Liver (tissue), 3 donors: Measurements from ENCODE around the gene FBXL15.
A peak's percentile ranks its signal among the peaks of the same experiment; 100 is the strongest.

Experiments used
- FOXA1 ChIP-seq: IDR thresholded peaks from 2 replicates; pipeline ENCODE4 v1.6.1; 2016; ENCODE audit warnings: antibody characterized with exemption
- GABPA ChIP-seq, 2 donors: IDR thresholded peaks in 1 of 2; conservative IDR thresholded peaks in 1 of 2; 2 replicates each; pipeline ENCODE4 v1.6.1; 2016; ENCODE audit warnings: antibody characterized with exemption in 2 of 2, mild to moderate bottlenecking in 1 of 2, moderate library complexity in 1 of 2
- HNF4A ChIP-seq, 2 donors: conservative IDR thresholded peaks; 2 replicates each; pipeline ENCODE4 v1.6.1; 2016; ENCODE audit warnings: antibody characterized with exemption in 2 of 2, mild to moderate bottlenecking in 2 of 2
- JUND ChIP-seq, 2 donors: IDR thresholded peaks; 2 replicates each; pipeline ENCODE4 v1.6.1; 2016; ENCODE audit warnings: antibody characterized with exemption in 2 of 2
- RAD21 ChIP-seq, 2 donors: IDR thresholded peaks; 2 replicates each; pipeline ENCODE4 v1.6.1; 2016; ENCODE audit warnings: antibody characterized with exemption in 2 of 2, mild to moderate bottlenecking in 2 of 2
- RXRA ChIP-seq, 2 donors: IDR thresholded peaks; 2 replicates each; pipeline ENCODE4 v1.6.1; 2017 to 2018; ENCODE audit warnings: antibody characterized with exemption in 2 of 2, mild to moderate bottlenecking in 1 of 2
- SP1 ChIP-seq: IDR thresholded peaks from 2 replicates; pipeline ENCODE4 v1.6.1; 2018; ENCODE audit warnings: antibody characterized with exemption, mild to moderate bottlenecking
- TAF1 ChIP-seq: conservative IDR thresholded peaks from 2 replicates; pipeline ENCODE4 v1.6.1; 2016; ENCODE audit warnings: antibody characterized with exemption, mild to moderate bottlenecking
- YY1 ChIP-seq: IDR thresholded peaks from 2 replicates; pipeline ENCODE4 v1.6.1; 2016; ENCODE audit warnings: antibody characterized with exemption, mild to moderate bottlenecking
- TF ChIP-seq, protein P1 (sequence below): fragments of 150-350 bp; IDR thresholded peaks from 2 replicates; pipeline ENCODE4 v1.5.1; 2017; ENCODE audit warnings: improper control_type of control experiment, low read depth, low read length; ENCODE audit not compliant: missing input control
- TF ChIP-seq, protein P2 (sequence below): IDR thresholded peaks from 2 replicates; pipeline ENCODE4 v1.6.1; 2016; ENCODE audit warnings: antibody characterized with exemption
- TF ChIP-seq, protein P3 (sequence below): IDR thresholded peaks from 2 replicates; pipeline ENCODE4 v1.6.1; 2016; ENCODE audit warnings: antibody characterized with exemption
- TF ChIP-seq, protein P4 (sequence below): IDR thresholded peaks from 2 replicates; pipeline ENCODE4 v1.6.1; 2016; ENCODE audit warnings: antibody characterized with exemption
- TF ChIP-seq, protein P5 (sequence below): IDR thresholded peaks from 2 replicates; pipeline ENCODE4 v1.6.1; 2016; ENCODE audit warnings: antibody characterized with exemption, mild to moderate bottlenecking
- donor health status: healthy.
- donor health status: healthy.

DNA sequence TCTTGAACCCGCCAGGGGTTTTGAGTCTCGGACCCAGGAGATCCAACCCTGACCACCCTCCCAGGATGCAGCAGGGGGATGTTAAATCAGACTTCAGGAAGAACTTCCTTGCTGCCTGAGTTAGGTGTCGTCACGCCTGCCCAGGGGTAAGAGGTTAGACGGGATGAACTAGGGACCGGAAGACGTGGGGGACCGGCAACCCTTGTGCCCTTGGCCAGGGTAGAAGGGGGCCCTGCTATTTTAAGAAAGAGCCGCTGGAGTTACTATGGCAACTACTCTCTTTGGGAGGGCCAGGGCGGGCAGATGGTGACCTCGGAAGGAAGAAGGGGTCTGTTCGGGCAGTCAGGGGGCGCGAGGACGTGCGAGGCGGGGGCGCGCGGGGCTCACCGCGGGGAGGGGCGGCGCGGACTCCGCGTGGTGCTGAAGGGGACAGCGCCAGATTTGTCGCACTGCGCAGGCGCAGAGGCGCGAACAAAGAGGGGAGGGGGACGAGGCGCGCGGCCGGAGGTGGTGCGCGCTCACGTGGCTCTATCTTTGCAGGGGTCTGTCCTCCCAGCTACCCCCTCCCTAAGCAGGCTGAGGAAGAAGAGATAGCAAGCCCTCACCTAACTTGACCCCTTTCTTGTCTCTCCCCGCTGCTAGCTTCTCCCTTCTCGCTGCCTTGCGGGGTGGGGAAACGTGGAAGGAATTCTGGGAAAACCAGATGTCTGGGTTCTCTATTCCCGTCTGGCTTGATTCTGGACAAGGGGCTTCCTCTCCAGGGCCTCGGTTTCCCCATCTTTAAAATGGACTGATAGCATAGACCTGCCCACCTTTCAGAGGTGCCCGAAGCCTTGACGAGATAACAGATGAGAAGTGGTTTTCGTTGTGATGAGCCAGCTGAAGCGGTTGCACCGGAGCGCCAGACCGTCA is 1.1 kb upstream of the FBXL15 start:
- TF ChIP-seq, protein P1, sequence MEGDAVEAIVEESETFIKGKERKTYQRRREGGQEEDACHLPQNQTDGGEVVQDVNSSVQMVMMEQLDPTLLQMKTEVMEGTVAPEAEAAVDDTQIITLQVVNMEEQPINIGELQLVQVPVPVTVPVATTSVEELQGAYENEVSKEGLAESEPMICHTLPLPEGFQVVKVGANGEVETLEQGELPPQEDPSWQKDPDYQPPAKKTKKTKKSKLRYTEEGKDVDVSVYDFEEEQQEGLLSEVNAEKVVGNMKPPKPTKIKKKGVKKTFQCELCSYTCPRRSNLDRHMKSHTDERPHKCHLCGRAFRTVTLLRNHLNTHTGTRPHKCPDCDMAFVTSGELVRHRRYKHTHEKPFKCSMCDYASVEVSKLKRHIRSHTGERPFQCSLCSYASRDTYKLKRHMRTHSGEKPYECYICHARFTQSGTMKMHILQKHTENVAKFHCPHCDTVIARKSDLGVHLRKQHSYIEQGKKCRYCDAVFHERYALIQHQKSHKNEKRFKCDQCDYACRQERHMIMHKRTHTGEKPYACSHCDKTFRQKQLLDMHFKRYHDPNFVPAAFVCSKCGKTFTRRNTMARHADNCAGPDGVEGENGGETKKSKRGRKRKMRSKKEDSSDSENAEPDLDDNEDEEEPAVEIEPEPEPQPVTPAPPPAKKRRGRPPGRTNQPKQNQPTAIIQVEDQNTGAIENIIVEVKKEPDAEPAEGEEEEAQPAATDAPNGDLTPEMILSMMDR: no peak
- no peak for TF ChIP-seq GABPA (IDR thresholded peaks at IDR 0.05 in 1 of 2, conservative IDR thresholded peaks at IDR 0.05 in 1 of 2)
- no peak for TF ChIP-seq TAF1
- no peak for TF ChIP-seq YY1
- TF ChIP-seq, protein P2, sequence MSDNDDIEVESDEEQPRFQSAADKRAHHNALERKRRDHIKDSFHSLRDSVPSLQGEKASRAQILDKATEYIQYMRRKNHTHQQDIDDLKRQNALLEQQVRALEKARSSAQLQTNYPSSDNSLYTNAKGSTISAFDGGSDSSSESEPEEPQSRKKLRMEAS: no peak
- TF ChIP-seq, protein P3, sequence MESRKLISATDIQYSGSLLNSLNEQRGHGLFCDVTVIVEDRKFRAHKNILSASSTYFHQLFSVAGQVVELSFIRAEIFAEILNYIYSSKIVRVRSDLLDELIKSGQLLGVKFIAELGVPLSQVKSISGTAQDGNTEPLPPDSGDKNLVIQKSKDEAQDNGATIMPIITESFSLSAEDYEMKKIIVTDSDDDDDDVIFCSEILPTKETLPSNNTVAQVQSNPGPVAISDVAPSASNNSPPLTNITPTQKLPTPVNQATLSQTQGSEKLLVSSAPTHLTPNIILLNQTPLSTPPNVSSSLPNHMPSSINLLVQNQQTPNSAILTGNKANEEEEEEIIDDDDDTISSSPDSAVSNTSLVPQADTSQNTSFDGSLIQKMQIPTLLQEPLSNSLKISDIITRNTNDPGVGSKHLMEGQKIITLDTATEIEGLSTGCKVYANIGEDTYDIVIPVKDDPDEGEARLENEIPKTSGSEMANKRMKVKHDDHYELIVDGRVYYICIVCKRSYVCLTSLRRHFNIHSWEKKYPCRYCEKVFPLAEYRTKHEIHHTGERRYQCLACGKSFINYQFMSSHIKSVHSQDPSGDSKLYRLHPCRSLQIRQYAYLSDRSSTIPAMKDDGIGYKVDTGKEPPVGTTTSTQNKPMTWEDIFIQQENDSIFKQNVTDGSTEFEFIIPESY: no peak
- no peak for TF ChIP-seq JUND (IDR thresholded peaks at IDR 0.05)
- TF ChIP-seq FOXA1: no peak
- TF ChIP-seq RXRA (IDR thresholded peaks at IDR 0.05): no peak
- TF ChIP-seq HNF4A (conservative IDR thresholded peaks at IDR 0.05): no peak
- TF ChIP-seq, protein P4, sequence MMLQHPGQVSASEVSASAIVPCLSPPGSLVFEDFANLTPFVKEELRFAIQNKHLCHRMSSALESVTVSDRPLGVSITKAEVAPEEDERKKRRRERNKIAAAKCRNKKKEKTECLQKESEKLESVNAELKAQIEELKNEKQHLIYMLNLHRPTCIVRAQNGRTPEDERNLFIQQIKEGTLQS: no peak
- no peak for TF ChIP-seq RAD21 (IDR thresholded peaks at IDR 0.05)
- TF ChIP-seq, protein P5, sequence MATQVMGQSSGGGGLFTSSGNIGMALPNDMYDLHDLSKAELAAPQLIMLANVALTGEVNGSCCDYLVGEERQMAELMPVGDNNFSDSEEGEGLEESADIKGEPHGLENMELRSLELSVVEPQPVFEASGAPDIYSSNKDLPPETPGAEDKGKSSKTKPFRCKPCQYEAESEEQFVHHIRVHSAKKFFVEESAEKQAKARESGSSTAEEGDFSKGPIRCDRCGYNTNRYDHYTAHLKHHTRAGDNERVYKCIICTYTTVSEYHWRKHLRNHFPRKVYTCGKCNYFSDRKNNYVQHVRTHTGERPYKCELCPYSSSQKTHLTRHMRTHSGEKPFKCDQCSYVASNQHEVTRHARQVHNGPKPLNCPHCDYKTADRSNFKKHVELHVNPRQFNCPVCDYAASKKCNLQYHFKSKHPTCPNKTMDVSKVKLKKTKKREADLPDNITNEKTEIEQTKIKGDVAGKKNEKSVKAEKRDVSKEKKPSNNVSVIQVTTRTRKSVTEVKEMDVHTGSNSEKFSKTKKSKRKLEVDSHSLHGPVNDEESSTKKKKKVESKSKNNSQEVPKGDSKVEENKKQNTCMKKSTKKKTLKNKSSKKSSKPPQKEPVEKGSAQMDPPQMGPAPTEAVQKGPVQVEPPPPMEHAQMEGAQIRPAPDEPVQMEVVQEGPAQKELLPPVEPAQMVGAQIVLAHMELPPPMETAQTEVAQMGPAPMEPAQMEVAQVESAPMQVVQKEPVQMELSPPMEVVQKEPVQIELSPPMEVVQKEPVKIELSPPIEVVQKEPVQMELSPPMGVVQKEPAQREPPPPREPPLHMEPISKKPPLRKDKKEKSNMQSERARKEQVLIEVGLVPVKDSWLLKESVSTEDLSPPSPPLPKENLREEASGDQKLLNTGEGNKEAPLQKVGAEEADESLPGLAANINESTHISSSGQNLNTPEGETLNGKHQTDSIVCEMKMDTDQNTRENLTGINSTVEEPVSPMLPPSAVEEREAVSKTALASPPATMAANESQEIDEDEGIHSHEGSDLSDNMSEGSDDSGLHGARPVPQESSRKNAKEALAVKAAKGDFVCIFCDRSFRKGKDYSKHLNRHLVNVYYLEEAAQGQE: peak; percentile 99
- no peak for TF ChIP-seq SP1
